HCT116 (cell line): ENCODE results near the gene NUAK2.

Experiments used
- CEBPB ChIP-seq: IDR thresholded peaks from 2 replicates; pipeline ENCODE4 v1.6.1; 2012; ENCODE audit warnings: low read depth
- ELF1 ChIP-seq: IDR thresholded peaks from 2 replicates; pipeline ENCODE4 v1.6.1; 2012; ENCODE audit warnings: low read depth, borderline replicate concordance
- EZH2phosphoT487 ChIP-seq: fragments of 200-600 bp; IDR thresholded peaks from 2 replicates; pipeline ENCODE4 v1.6.1; 2018; ENCODE audit warnings: antibody characterized with exemption, borderline replicate concordance
- MAX ChIP-seq: IDR thresholded peaks from 2 replicates; pipeline ENCODE4 v1.6.1; 2012
- POLR2A ChIP-seq: IDR thresholded peaks from 2 replicates; pipeline ENCODE4 v1.7.0; 2011; ENCODE audit warnings: borderline replicate concordance; ENCODE audit not compliant: insufficient read depth, insufficient read length; ENCODE audit errors: extremely low read depth
- ZBTB33 ChIP-seq: IDR thresholded peaks from 2 replicates; pipeline ENCODE4 v1.6.1; 2011; ENCODE audit warnings: mild to moderate bottlenecking, low read length, moderate library complexity; ENCODE audit not compliant: insufficient replicate concordance; ENCODE audit errors: extremely low read depth
- TF ChIP-seq, protein P1 (sequence below), 3 experiments: fragments of 200-600 bp in 1 of 3; sonication (generic) in 1 of 3; IDR thresholded peaks in 2 of 3; conservative IDR thresholded peaks in 1 of 3; 2 replicates each; pipeline ENCODE4 v1.5.1; 2012 to 2017; ENCODE audit warnings: low read depth in 2 of 3, low read length in 2 of 3, antibody characterized with exemption in 1 of 3, borderline replicate concordance in 1 of 3, control low read depth in 1 of 3, mild to moderate bottlenecking in 1 of 3, mixed read lengths in 1 of 3, mixed run types in 1 of 3, moderate library complexity in 1 of 3; ENCODE audit not compliant: insufficient read depth in 1 of 3

GRCh38 chr1:205275916-205276688 lies 45.4 kb downstream of the NUAK2 start:
- no peak for TF ChIP-seq MAX
- TF ChIP-seq POLR2A = no peak
- TF ChIP-seq, protein P1, sequence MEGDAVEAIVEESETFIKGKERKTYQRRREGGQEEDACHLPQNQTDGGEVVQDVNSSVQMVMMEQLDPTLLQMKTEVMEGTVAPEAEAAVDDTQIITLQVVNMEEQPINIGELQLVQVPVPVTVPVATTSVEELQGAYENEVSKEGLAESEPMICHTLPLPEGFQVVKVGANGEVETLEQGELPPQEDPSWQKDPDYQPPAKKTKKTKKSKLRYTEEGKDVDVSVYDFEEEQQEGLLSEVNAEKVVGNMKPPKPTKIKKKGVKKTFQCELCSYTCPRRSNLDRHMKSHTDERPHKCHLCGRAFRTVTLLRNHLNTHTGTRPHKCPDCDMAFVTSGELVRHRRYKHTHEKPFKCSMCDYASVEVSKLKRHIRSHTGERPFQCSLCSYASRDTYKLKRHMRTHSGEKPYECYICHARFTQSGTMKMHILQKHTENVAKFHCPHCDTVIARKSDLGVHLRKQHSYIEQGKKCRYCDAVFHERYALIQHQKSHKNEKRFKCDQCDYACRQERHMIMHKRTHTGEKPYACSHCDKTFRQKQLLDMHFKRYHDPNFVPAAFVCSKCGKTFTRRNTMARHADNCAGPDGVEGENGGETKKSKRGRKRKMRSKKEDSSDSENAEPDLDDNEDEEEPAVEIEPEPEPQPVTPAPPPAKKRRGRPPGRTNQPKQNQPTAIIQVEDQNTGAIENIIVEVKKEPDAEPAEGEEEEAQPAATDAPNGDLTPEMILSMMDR (IDR thresholded peaks at IDR 0.05 in 2 of 3, conservative IDR thresholded peaks at IDR 0.05 in 1 of 3; ENCODE audit: borderline replicate concordance in 1 of 3, insufficient read depth in 1 of 3, low read depth in 2 of 3, low read length in 2 of 3) = no peak
- no peak for TF ChIP-seq ELF1
- no peak for TF ChIP-seq ZBTB33
- no peak for TF ChIP-seq EZH2phosphoT487
- no peak for TF ChIP-seq CEBPB
